ENCODE measurements around the gene NUDCD3. TPM values are rescaled to one million over a fixed set of nuclear protein-coding genes. Genes with fewer than 3 reads are reported as not detected.

NUDCD3 gene
- total RNA-seq, 4 donors from 2014 or later = 44.9 to 92.4 (median 73.0) TPM

GRCh38 chr7:44538093-44538797 is 47.8 kb upstream of the NUDCD3 start:
- WGBS = 88% methylated on average over 16 of the region's 17 CpGs
- no peaks in the 10 kb centered on the region for H3K9me3 ChIP-seq
- no peaks in the 10 kb centered on the region for H3K27me3 ChIP-seq
- no peaks in the 10 kb centered on the region for H3K36me3 ChIP-seq
- intact Hi-C loops (cut with DNase I) = no loop called here
- H3K4me1 ChIP-seq = peaks cover 0 to 3% (median 0%) of the 10 kb centered on the region in 4 donors
- TF ChIP-seq POLR2AphosphoS5 (IDR thresholded peaks at IDR 0.05) (no peak), POLR2A (IDR thresholded peaks at IDR 0.05; ENCODE audit: low read depth) (no peak), CTCF (IDR thresholded peaks at IDR 0.05) (no peak), EP300 (IDR thresholded peaks at IDR 0.05) (no peak)
- DNase-seq (ENCODE audit: extremely low spot score) = no peak
- H3K4me3 ChIP-seq = no peak overlapping the region
- no peak overlapping the region for H3K27ac ChIP-seq (replicated peaks in 1 of 4)

- no peaks in the 10 kb centered on the region for H3K9me3 ChIP-seq
- H3K27ac ChIP-seq (replicated peaks in 1 of 4) = no peak overlapping the region
- no peak for TF ChIP-seq POLR2AphosphoS5 (IDR thresholded peaks at IDR 0.05)
- no peak for TF ChIP-seq POLR2A (IDR thresholded peaks at IDR 0.05; ENCODE audit: low read depth)
- TF ChIP-seq CTCF (IDR thresholded peaks at IDR 0.05) = no peak
- no peak for TF ChIP-seq EP300 (IDR thresholded peaks at IDR 0.05)
- intact Hi-C loops (cut with DNase I) = no loop called here
- H3K4me1 ChIP-seq = no peaks in the 10 kb centered on the region
- WGBS = 92% methylated on average over 6 of the region's 6 CpGs
- H3K4me3 ChIP-seq = no peak overlapping the region
- H3K27me3 ChIP-seq = no peaks in the 10 kb centered on the region
- no peak for DNase-seq (ENCODE audit: extremely low spot score)
- no peaks in the 10 kb centered on the region for H3K36me3 ChIP-seq
Measured at GRCh38 chr7:44537442-44537841, 47.0 kb upstream of the NUDCD3 start.

- no peak overlapping the region for H3K27ac ChIP-seq (replicated peaks in 1 of 4)
- H3K4me1 ChIP-seq = no peaks in the 10 kb centered on the region
- DNase-seq (ENCODE audit: extremely low spot score) = no peak
- 78% methylated on average over 10 of the region's 10 CpGs for WGBS
- no peaks in the 10 kb centered on the region for H3K27me3 ChIP-seq
- H3K36me3 ChIP-seq = no peaks in the 10 kb centered on the region
- H3K9me3 ChIP-seq = no peaks in the 10 kb centered on the region
- TF ChIP-seq CTCF (IDR thresholded peaks at IDR 0.05) (no peak), POLR2AphosphoS5 (IDR thresholded peaks at IDR 0.05) (no peak), POLR2A (IDR thresholded peaks at IDR 0.05; ENCODE audit: low read depth) (no peak), EP300 (IDR thresholded peaks at IDR 0.05) (no peak)
- intact Hi-C loops (cut with DNase I) = no loop called here
- H3K4me3 ChIP-seq = no peak overlapping the region
Measured at GRCh38 chr7:44536090-44536489, 45.6 kb upstream of the NUDCD3 start.

GRCh38 chr7:44535348-44536064 is 45.0 kb upstream of the NUDCD3 start:
- TF ChIP-seq POLR2AphosphoS5 (IDR thresholded peaks at IDR 0.05) (no peak), EP300 (IDR thresholded peaks at IDR 0.05) (no peak), CTCF (IDR thresholded peaks at IDR 0.05) (no peak), POLR2A (IDR thresholded peaks at IDR 0.05; ENCODE audit: low read depth) (no peak)
- intact Hi-C loops (cut with DNase I) = no loop called here
- WGBS = 94% methylated on average over 8 of the region's 8 CpGs
- H3K27me3 ChIP-seq = no peaks in the 10 kb centered on the region
- no peak overlapping the region for H3K27ac ChIP-seq (replicated peaks in 1 of 4)
- DNase-seq (ENCODE audit: extremely low spot score) = no peak
- no peak overlapping the region for H3K4me3 ChIP-seq
- H3K4me1 ChIP-seq = no peaks in the 10 kb centered on the region
- no peaks in the 10 kb centered on the region for H3K9me3 ChIP-seq
- H3K36me3 ChIP-seq = no peaks in the 10 kb centered on the region

Measured in esophagus muscularis mucosa (tissue), 4 donors.